Measurements from ENCODE around the gene WNK1.
"Not testable (repeated sequence)": the region's sequence is repeated elsewhere in the genome, so short reads cannot be mapped to it uniquely, and the experiment has no call there.

WNK1 gene

GRCh38 chr12:751999-752694 is at the start of gene WNK1:
Gene WNK1, plus strand, starts transcription at chr12:752579. Its CDS starts 987 bp downstream, at chr12:753566.
- TF ChIP-seq CTCF (conservative IDR thresholded peaks at IDR 0.05; ENCODE audit: low read length), result no peak
- peak; percentile 99 for DNase-seq (ENCODE audit: low read depth)
- H3K4me3 ChIP-seq (ENCODE audit: low read length), result peak within 1 kb of the TSS; percentile 88

- no peak for DNase-seq (ENCODE audit: low read depth)
- TF ChIP-seq CTCF (conservative IDR thresholded peaks at IDR 0.05; ENCODE audit: low read length), result no peak
- no peak overlapping the region for H3K4me3 ChIP-seq (ENCODE audit: low read length)
Observed at GRCh38 chr12:704516-705242, 47.7 kb upstream of the WNK1 start.

- DNase-seq (ENCODE audit: low read depth); H3K4me3 ChIP-seq (ENCODE audit: low read length): not testable (repeated sequence)
Observed at GRCh38 chr12:708084-708483, 44.3 kb upstream of the WNK1 start.

GRCh38 chr12:709455-710020 is 42.8 kb upstream of the WNK1 start:
- H3K4me3 ChIP-seq (ENCODE audit: low read length), result no peak overlapping the region
- no peak for DNase-seq (ENCODE audit: low read depth)
- no peak for TF ChIP-seq CTCF (conservative IDR thresholded peaks at IDR 0.05; ENCODE audit: low read length)

- DNase-seq (ENCODE audit: low read depth), result peak; percentile 4
- no peak overlapping the region for H3K4me3 ChIP-seq (ENCODE audit: low read length)
- no peak for TF ChIP-seq CTCF (conservative IDR thresholded peaks at IDR 0.05; ENCODE audit: low read length)
Observed at GRCh38 chr12:712172-712863, 40.1 kb upstream of the WNK1 start.

- peak; percentile 3 for DNase-seq (ENCODE audit: low read depth)
- no peak for TF ChIP-seq CTCF (conservative IDR thresholded peaks at IDR 0.05; ENCODE audit: low read length)
- H3K4me3 ChIP-seq (ENCODE audit: low read length), result no peak overlapping the region
Observed at GRCh38 chr12:713281-713875, 39.0 kb upstream of the WNK1 start.

GRCh38 chr12:716506-716905 is 35.9 kb upstream of the WNK1 start:
- no peak for DNase-seq (ENCODE audit: low read depth)
- H3K4me3 ChIP-seq (ENCODE audit: low read length), result no peak overlapping the region
- no peak for TF ChIP-seq CTCF (conservative IDR thresholded peaks at IDR 0.05; ENCODE audit: low read length)

Data from AG10803 (cell line).